A549 (cell line): ENCODE data around the gene SGCA. TPM values are rescaled to one million over a fixed set of nuclear protein-coding genes. Genes with fewer than 3 reads are reported as not detected.

Experiments used
- ATAC-seq, 2 experiments: fragments of 200-7000 bp in 1 of 2; fragments of >200 bp in 1 of 2; cut with Nextera tagmentation in 1 of 2; cut with Tn5 transposase in 1 of 2; 3 replicates each; pipeline versions ENCODE4 v1.8.0 to v1.9.1; 2018 to 2020; ENCODE audit warnings: mild to moderate bottlenecking in 1 of 2, moderate library complexity in 1 of 2
- CTCF ChIA-PET: fragments of 300-600 bp; sonication (Branson Sonifier 250); formaldehyde crosslinking; extraction: SDS; loops from one replicate; lab custom pipeline; 2021; ENCODE audit warnings: antibody characterized with exemption, inconsistent platforms; lab: Yijun Ruan, JAX
- POLR2A ChIA-PET: fragments of 350-600 bp; formaldehyde crosslinking; extraction: SDS; loops from one replicate; lab custom pipeline; 2021; ENCODE audit warnings: antibody characterized with exemption, inconsistent platforms; lab: Yijun Ruan, JAX
- DNase-seq, 2 experiments: peaks; one replicate each; pipeline versions ENCODE4 v3.0.0 to v3.0.0-alpha.2; 2011 to 2016; ENCODE audit warnings: low read depth in 1 of 2, low spot score in 1 of 2
- FAIRE-seq: peaks from 2 replicates; lab custom pipeline; 2011; peaks lifted over from hg19 to GRCh38; lab: Jason Lieb, UNC
- H3K27ac ChIP-seq, 2 experiments: fragments of >200 bp; sonication (Bioruptor Twin); formaldehyde crosslinking; 3 replicates each; pipeline ENCODE4 v1.5.1; 2016 to 2017
- H3K4me1 ChIP-seq: fragments of >200 bp; sonication (Bioruptor Twin); formaldehyde crosslinking; 3 replicates; pipeline ENCODE4 v1.6.1; 2016
- H3K4me2 ChIP-seq: fragments of >200 bp; sonication (Bioruptor Twin); formaldehyde crosslinking; 3 replicates; pipeline ENCODE4 v1.6.1; 2016
- H3K4me3 ChIP-seq: fragments of >200 bp; sonication (Bioruptor Twin); formaldehyde crosslinking; 3 replicates; pipeline ENCODE4 v1.5.1; 2016
- H3K9me3 ChIP-seq: fragments of >200 bp; sonication (Bioruptor Twin); formaldehyde crosslinking; 3 replicates; pipeline ENCODE4 v1.6.1; 2016
- CHD4 ChIP-seq: fragments of 200-600 bp; sonication (generic); IDR thresholded peaks from 2 replicates; pipeline ENCODE4 v1.6.1; 2016; ENCODE audit warnings: antibody characterized with exemption, mild to moderate bottlenecking, borderline replicate concordance
- FOSL2 ChIP-seq, 2 experiments: fragments of 450-650 bp in 1 of 2; fragments of >200 bp in 1 of 2; sonication (Bioruptor Twin) in 1 of 2; formaldehyde crosslinking; IDR thresholded peaks; 2 replicates each; pipeline versions ENCODE4 v1.5.0 to v1.6.1; 2016 to 2020; ENCODE audit warnings: mild to moderate bottlenecking in 1 of 2, moderate library complexity in 1 of 2
- GATA3 ChIP-seq: IDR thresholded peaks from 2 replicates; pipeline ENCODE4 v1.6.1; 2012; ENCODE audit warnings: borderline replicate concordance
- HEYL ChIP-seq: fragments of 250-450 bp; sonication (Bioruptor Pico); IDR thresholded peaks from 2 replicates; pipeline ENCODE4 v1.8.0; 2021; ENCODE audit warnings: mild to moderate bottlenecking, moderate library complexity
- JUNB ChIP-seq: fragments of >200 bp; sonication (Bioruptor Twin); formaldehyde crosslinking; IDR thresholded peaks from 2 replicates; pipeline ENCODE4 v1.6.1; 2016
- KDM1A ChIP-seq: fragments of 200-600 bp; sonication (generic); IDR thresholded peaks from 2 replicates; pipeline ENCODE4 v1.6.1; 2016; ENCODE audit warnings: low read depth, mild to moderate bottlenecking
- NFE2L2 ChIP-seq: fragments of 150-350 bp; conservative IDR thresholded peaks from 2 replicates; pipeline ENCODE4 v1.6.1; 2014; ENCODE audit warnings: low read length
- POLR2A ChIP-seq: IDR thresholded peaks from 2 replicates; pipeline ENCODE4 v1.6.1; 2012; ENCODE audit warnings: mild to moderate bottlenecking, low read length
- RAD21 ChIP-seq, 2 experiments: fragments of >200 bp in 1 of 2; sonication (Bioruptor Twin) in 1 of 2; formaldehyde crosslinking in 1 of 2; IDR thresholded peaks in 1 of 2; conservative IDR thresholded peaks in 1 of 2; 2 replicates in 1 of 2; 3 replicates in 1 of 2; pipeline ENCODE4 v1.6.1; 2012 to 2018; ENCODE audit warnings: inconsistent platforms in 1 of 2
- RCOR1 ChIP-seq: fragments of 150-350 bp; IDR thresholded peaks from 2 replicates; pipeline ENCODE4 v1.6.1; 2014; ENCODE audit warnings: antibody characterized with exemption, low read length, low read depth
- SREBF2 ChIP-seq: fragments of 450-650 bp; IDR thresholded peaks from 2 replicates; pipeline ENCODE4 v1.6.1; 2014; ENCODE audit warnings: mild to moderate bottlenecking, moderate library complexity
- TFCP2L1 ChIP-seq: fragments of 250-450 bp; sonication (Bioruptor Pico); IDR thresholded peaks from 2 replicates; pipeline ENCODE4 v1.5.0; 2021; ENCODE audit warnings: mild to moderate bottlenecking
- TP53 ChIP-seq: fragments of 250-450 bp; sonication (Bioruptor Pico); IDR thresholded peaks from 2 replicates; pipeline ENCODE4 v1.5.0; 2021; ENCODE audit warnings: mild to moderate bottlenecking, moderate library complexity
- ZFP36 ChIP-seq: fragments of 450-650 bp; IDR thresholded peaks from 2 replicates; pipeline ENCODE4 v1.6.1; 2014; ENCODE audit warnings: borderline replicate concordance; ENCODE audit not compliant: partially characterized antibody
- WGBS: methylation state at CpG from one replicate; pipeline ENCODE4 v1.1.6; 2017; ENCODE audit errors: missing lambda C conversion rate; 5-methylcytosine and 5-hydroxymethylcytosine counted together
- polyA plus RNA-seq, 4 experiments: library from polyadenylated mRNA; depleted of rRNA in 3 of 4; stranded (reverse); fragments of >200 nt; fragmentation: RNase III in 1 of 4; extraction: RNeasy Plus Mini Kit Qiagen cat#74134 plus additional on column Dnase treatment in 1 of 4; gene quantifications; 2 replicates in 3 of 4; 3 replicates in 1 of 4; pipeline ENCODE4 v1.2.3, GENCODE V29; 2011 to 2017
- TF ChIP-seq, protein P1 (sequence below): fragments of 250-450 bp; sonication (Bioruptor Pico); IDR thresholded peaks from 2 replicates; pipeline ENCODE4 v1.5.0; 2021; ENCODE audit warnings: mild to moderate bottlenecking, moderate library complexity, borderline replicate concordance
- TF ChIP-seq, protein P2 (sequence below): IDR thresholded peaks from 2 replicates; pipeline ENCODE4 v1.6.1; 2012
- TF ChIP-seq, protein P3 (sequence below): fragments of >200 bp; sonication (Bioruptor Twin); formaldehyde crosslinking; IDR thresholded peaks from 3 replicates; pipeline ENCODE4 v1.5.1; 2016
- TF ChIP-seq, protein P4 (sequence below): fragments of 250-450 bp; sonication (Bioruptor Pico); IDR thresholded peaks from 2 replicates; pipeline ENCODE4 v1.5.0; 2020; ENCODE audit warnings: low read depth, mild to moderate bottlenecking, moderate library complexity
- TF ChIP-seq, protein P5 (sequence below): fragments of >200 bp; sonication (Bioruptor Twin); formaldehyde crosslinking; IDR thresholded peaks from 2 replicates; pipeline ENCODE4 v1.6.1; 2016

Gene SGCA
- polyA plus RNA-seq, 2 of the 4 experiments (the other 2 are of a cell fraction): 0.44 to 3.4 TPM

DNA sequence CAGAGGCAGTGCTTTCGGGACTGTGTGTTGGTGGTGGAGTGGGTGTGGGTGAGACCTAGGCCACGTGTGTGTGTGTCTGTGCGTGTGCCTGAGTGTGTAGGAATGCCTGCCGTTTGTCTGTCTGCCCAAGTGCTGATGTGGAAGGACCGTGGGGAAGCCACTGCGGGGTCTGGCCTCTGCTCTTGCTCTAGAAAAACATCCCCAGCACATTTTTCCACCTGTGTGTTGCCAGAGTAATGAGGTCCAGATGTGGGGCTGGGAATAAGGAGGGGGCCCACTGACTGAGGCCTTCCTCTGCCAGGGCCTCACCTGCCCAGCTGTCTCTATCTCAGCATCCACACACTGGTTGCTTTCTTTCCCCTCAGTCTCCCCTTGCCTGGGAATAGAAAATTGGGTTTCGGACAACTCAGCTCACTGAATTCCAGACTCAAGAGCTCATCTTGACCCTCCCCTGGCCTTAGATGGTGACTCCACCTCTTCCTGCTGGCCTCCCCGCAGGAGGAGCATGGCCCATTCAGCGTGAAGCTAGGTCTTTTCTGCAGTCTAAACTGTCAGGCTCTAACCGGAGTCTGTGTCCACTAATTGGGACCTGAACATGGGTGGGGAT is 7.6 kb downstream of the SGCA start:
- TF ChIP-seq, protein P1, sequence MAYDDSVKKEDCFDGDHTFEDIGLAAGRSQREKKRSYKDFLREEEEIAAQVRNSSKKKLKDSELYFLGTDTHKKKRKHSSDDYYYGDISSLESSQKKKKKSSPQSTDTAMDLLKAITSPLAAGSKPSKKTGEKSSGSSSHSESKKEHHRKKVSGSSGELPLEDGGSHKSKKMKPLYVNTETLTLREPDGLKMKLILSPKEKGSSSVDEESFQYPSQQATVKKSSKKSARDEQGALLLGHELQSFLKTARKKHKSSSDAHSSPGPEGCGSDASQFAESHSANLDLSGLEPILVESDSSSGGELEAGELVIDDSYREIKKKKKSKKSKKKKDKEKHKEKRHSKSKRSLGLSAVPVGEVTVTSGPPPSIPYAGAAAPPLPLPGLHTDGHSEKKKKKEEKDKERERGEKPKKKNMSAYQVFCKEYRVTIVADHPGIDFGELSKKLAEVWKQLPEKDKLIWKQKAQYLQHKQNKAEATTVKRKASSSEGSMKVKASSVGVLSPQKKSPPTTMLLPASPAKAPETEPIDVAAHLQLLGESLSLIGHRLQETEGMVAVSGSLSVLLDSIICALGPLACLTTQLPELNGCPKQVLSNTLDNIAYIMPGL (CRISPR knock-in tag): no peak
- TF ChIP-seq, protein P2, sequence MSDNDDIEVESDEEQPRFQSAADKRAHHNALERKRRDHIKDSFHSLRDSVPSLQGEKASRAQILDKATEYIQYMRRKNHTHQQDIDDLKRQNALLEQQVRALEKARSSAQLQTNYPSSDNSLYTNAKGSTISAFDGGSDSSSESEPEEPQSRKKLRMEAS: peak; percentile 44; the same call in 1 of the 2 replicates
- H3K9me3 ChIP-seq: no peaks in the 10 kb centered on the region
- WGBS: 69% methylated on average over 10 of the region's 10 CpGs
- H3K4me2 ChIP-seq: no peak overlapping the region
- POLR2A ChIA-PET: interaction anchor here (0.6 kb wide), 1 partner anchor 197 kb away, joined by 5 read pairs; no protein-coding TSS in a partner anchor
- FAIRE-seq (no peak), ATAC-seq (no peak), DNase-seq (peak in 1 of 2 experiments; percentile 46)
- CTCF ChIA-PET: interaction anchor here (0.9 to 17.0 kb wide), 13 partner anchors 8 to 122 kb away, joined by 3 to 817 read pairs (median 6); partner anchors contain the start of genes COL1A1, PPP1R9B and SGCA
- H3K4me1 ChIP-seq: peaks cover 63% of the 10 kb centered on the region
- no peak overlapping the region for H3K4me3 ChIP-seq
- peak overlapping the region; percentile 12 to 95; a peak in 3 of 6 replicates for H3K27ac ChIP-seq

DNA sequence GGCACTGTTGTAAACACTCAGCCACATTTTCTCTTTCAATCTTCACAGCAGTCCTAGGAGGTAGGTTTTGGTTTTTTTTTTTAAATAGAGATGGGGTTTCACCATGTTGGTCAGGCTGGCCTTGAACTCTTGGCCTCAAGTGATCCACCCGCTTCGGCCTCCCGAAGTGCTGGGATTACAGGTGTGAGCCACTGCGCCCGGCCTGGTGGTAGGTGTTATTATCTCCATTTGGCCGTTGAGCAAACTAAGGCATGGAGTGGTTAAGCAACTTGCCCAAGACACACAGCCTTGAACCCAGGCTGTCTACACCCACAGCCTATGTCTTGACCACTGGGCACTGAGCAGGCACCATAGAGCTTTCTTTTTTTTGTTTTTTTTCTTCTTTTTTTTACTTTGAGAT is 8.6 kb downstream of the SGCA start:
- H3K4me3 ChIP-seq: no peak overlapping the region
- 81% methylated on average over 6 of the region's 6 CpGs for WGBS
- POLR2A ChIA-PET: no interaction called here
- no peak overlapping the region for H3K4me2 ChIP-seq
- FAIRE-seq (no peak), DNase-seq (no peak), ATAC-seq (no peak)
- peak overlapping the region; percentile 90 to 95; a peak in 5 of 6 replicates for H3K27ac ChIP-seq
- CTCF ChIA-PET: interaction anchor here (1.1 to 17.0 kb wide), 10 partner anchors 9 to 121 kb away, joined by 3 to 817 read pairs (median 8); partner anchors contain the start of genes COL1A1, PPP1R9B and SGCA
- TF ChIP-seq FOSL2 (IDR thresholded peaks at IDR 0.05) (no peak), FOSL2 (CRISPR knock-in tag; IDR thresholded peaks at IDR 0.05) (no peak), TP53 (CRISPR knock-in tag) (no peak), JUNB (no peak), RAD21 (conservative IDR thresholded peaks at IDR 0.05 in 1 of 2, IDR thresholded peaks at IDR 0.05 in 1 of 2) (no peak), ZFP36 (no peak)
- TF ChIP-seq, protein P3, sequence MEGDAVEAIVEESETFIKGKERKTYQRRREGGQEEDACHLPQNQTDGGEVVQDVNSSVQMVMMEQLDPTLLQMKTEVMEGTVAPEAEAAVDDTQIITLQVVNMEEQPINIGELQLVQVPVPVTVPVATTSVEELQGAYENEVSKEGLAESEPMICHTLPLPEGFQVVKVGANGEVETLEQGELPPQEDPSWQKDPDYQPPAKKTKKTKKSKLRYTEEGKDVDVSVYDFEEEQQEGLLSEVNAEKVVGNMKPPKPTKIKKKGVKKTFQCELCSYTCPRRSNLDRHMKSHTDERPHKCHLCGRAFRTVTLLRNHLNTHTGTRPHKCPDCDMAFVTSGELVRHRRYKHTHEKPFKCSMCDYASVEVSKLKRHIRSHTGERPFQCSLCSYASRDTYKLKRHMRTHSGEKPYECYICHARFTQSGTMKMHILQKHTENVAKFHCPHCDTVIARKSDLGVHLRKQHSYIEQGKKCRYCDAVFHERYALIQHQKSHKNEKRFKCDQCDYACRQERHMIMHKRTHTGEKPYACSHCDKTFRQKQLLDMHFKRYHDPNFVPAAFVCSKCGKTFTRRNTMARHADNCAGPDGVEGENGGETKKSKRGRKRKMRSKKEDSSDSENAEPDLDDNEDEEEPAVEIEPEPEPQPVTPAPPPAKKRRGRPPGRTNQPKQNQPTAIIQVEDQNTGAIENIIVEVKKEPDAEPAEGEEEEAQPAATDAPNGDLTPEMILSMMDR: no peak
- no peaks in the 10 kb centered on the region for H3K9me3 ChIP-seq
- H3K4me1 ChIP-seq: peaks cover 66% of the 10 kb centered on the region

DNA sequence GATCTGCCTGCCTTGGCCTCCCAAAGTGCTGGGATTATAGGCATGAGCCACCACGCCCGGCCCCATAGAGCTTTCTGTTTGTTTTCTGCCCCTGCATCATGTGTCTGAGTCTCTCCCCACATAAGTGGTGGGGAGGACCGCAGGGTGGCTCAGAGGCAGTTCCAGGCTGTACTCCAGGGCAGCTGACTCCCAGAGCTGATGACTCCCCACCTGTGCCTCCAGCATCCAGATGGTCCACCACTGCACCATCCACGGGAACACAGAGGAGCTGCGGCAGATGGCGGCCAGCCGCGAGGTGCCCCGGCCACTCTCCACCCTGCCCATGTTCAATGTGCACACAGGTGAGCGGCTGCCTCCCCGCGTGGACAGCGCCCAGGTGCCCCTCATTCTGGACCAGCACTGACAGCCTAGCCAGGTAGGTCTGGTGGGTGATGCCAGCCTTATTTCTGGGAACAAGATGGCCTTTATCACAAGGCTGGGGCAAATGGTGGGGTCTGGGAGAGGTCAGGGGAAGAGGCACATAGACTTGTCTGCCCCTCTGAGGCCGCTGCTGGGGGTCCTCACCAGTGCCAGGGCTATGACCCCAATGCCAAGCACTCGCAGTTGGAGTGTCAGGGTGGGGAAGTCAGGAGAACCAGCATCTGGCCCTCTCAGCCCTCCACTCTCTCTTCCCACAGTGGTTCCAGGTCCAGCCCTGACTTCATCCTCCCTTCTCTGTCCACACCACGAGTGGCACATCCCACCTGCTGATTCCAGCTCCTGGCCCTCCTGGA is 9.4 kb downstream of the SGCA start:
- Histone ChIP-seq H3K27ac (peak overlapping the region; percentile 90 to 95), H3K4me1 (peaks cover 67% of the 10 kb centered on the region), H3K9me3 (no peaks in the 10 kb centered on the region), H3K4me3 (no peak overlapping the region), H3K4me2 (peak overlapping the region; percentile 71)
- POLR2A ChIA-PET: no interaction called here
- FAIRE-seq: no peak
- WGBS: 85% methylated on average over 15 of the region's 16 CpGs
- DNase-seq: no peak
- TF ChIP-seq, protein P4, sequence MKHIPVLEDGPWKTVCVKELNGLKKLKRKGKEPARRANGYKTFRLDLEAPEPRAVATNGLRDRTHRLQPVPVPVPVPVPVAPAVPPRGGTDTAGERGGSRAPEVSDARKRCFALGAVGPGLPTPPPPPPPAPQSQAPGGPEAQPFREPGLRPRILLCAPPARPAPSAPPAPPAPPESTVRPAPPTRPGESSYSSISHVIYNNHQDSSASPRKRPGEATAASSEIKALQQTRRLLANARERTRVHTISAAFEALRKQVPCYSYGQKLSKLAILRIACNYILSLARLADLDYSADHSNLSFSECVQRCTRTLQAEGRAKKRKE: no peak
- TF ChIP-seq GATA3 (no peak), RCOR1 (no peak), NFE2L2 (no peak), KDM1A (no peak), TP53 (CRISPR knock-in tag) (no peak), TFCP2L1 (no peak), CHD4 (no peak), POLR2A (no peak), HEYL (CRISPR knock-in tag) (no peak), SREBF2 (no peak)
- TF ChIP-seq, protein P3: no peak
- TF ChIP-seq, protein P5, sequence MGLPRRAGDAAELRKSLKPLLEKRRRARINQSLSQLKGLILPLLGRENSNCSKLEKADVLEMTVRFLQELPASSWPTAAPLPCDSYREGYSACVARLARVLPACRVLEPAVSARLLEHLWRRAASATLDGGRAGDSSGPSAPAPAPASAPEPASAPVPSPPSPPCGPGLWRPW: no peak
- TF ChIP-seq, all 56 proteins: peak for 0
- ATAC-seq: no peak
- CTCF ChIA-PET: interaction anchor here (1.1 to 17.0 kb wide), 10 partner anchors 10 to 120 kb away, joined by 3 to 817 read pairs (median 24); partner anchors contain the start of genes COL1A1, PPP1R9B and SGCA
